CD4-positive, alpha-beta T cell treated with Interleukin-4 for 4 hours (primary cell): ENCODE data around the gene SLC5A6.

Experiments
- DNase-seq: peaks from one replicate; pipeline ENCODE4 v3.0.0-alpha.2; 2020

Gene SLC5A6

GRCh38 chr2:27170581-27171337 lies 41.3 kb downstream of the SLC5A6 start:
- no peak for DNase-seq

- DNase-seq: no peak
These were observed 46.9 kb downstream of the SLC5A6 start for GRCh38 chr2:27164960-27165763.

DNA sequence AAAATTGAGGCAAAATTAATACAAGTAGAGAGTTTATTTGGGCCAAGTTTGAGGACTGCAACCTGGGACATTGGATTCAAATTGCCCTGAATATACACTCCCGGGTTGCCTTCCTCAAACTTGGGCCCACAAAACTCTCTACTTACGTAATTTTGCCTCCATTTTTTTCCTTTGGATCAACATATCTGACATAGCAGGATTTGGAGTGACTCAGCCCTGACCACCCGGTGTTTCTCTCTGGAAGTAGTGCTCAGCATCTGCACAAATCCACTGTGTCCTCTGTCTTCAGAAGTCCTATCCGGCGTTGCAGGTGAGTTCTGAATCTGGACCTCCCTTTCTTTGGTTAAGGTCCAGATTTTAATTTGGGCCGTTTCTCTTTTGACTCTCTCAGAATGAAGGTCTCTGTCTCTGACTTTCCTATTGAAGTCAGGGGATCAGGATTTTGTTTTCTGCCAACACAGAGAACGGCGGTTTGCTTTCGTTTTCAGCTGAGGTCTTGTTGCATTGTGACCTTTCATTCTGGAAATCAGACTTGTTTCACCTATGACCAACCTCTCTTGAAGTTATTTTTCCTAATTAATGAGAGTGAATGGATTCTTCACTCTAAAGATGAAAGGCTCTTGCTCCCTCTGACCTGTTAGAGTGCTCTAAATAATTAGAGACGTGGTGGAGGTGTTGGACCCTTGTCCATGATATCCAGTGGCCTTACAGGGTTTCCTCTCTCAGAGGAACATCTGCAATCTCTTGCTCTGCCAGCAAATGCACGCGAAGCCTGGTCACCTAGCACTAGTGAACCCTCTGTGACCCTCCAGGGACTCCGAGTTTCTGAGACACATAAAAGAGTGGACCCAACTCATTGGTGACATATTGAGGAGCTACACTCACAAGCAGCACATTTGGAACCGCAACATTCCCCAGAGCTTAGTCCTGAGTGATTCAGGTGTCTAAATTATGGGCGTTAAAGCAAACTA lies 49.6 kb downstream of the SLC5A6 start:
- DNase-seq: no peak

DNA sequence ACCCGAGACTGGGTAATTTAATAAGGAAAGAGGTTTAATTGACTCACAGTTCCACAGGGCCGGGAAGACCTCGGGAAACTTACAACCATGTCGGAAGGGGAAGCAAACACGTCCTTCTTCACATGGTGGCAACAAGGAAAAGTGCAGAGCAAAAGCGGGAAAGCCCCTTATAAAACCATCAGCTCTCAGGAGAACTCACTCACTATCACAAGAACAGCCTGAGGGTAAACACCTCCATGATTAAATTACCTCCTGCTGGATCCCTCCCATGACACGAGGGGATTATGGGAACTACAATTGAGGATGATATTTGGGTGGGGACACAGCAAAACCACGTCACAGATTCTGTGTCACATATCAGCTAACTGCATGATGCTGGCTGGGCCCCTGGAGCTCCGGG lies 51.9 kb downstream of the SLC5A6 start:
- no peak for DNase-seq

DNA sequence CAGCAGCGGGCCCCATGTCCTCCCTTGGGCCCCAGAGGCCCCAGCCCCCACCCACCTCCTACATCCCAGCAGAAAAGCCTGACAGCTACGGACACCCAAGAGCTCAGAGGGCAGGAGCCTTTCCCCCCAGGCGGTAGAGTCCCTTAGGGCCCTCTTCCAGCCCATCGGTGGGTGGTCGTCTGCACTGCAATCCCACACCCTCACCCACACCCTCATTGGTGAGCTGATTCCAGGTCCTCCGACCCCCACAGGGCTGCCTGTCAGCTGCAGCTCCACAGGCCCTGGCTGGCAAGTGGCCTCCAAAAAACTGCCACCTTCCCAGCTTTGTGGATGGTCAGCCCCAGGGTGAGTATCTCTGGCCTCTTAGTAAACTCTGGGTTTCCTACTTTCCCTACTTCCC lies 52.8 kb downstream of the SLC5A6 start:
- no peak for DNase-seq

- DNase-seq: no peak
These were observed 53.6 kb downstream of the SLC5A6 start for GRCh38 chr2:27158468-27158867.

DNA sequence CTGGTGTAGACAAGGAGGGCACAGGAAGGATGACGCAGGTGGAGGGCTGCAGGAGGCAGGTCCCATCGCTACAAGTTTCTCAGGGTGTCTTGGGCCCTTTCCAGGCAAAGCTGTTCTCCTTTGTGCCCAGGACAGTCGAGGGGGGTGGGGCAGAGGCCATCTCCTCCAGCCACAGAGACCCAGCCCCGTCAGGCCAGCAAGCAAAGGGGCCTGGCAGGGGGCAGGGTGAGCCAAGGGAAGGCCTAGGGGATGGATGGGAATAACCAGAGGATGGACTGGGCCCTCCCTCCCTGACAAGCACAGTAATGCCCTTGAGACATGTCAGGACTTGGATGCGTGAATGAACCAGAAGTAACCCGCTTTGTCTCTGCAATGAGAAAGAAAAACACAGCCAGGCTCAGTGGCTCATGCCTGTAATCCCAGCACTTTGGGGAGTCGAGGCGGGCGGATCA lies 57.0 kb downstream of the SLC5A6 start:
- no peak for DNase-seq

- no peak for DNase-seq
These were observed 57.6 kb downstream of the SLC5A6 start for GRCh38 chr2:27154488-27154887.

GRCh38 chr2:27152796-27153464 lies 59.1 kb downstream of the SLC5A6 start:
- DNase-seq: no peak

DNA sequence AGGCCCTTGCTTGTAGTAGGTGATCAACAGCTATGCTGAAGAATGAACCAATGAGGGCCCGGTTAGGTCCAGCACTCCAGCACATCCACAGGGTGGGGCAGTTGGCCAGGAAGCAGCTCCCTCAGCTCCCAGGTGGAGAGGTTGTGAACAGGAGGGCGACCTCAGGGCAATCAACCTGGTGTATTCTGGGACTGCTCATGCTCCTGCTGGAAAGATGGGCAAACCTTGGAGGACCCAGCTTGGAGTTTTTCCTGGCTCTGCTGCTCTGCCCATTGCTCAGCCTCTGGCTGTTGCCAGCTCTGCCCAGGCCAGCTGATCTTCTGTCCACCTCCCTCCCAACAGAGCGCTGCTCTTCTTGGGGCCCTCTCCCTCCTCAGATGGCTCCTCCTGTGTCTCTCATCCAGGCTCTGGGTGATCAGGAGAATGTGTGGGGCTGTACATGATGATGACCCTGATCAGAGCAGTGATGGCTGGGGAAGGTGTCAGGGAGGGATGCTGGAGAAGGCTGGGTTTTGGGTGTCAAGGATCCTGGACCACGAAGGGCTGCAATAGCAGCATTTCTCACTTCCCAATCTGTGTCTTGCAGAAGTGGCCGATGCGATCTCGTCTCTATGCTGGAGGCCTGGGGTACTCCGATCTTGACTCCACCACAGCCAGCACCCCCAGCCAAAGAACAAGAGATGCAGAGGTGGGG lies 59.8 kb downstream of the SLC5A6 start:
- DNase-seq: no peak

- no peak for DNase-seq
These were observed 61.3 kb downstream of the SLC5A6 start for GRCh38 chr2:27150639-27151230.
